ENCODE results near the gene SPP2.

Gene SPP2

DNA sequence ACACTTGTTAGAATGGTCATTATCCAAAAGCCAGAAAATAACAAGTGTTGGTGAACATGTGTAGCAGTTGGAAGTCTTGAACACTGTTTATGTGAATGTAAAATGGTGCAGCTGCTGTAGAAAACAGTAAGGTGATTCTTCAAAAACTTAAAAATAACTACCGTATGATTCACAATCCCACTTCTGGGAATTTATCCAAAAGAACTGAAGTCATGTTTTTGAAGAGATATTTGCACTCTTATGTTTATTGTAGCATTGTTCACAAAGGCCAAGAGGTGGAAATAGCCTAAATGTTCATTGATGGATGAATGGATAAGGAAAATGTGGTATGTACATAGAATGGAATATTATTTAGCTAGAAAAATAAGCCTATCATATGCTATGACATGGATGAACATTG lies 6.3 kb upstream of the SPP2 start:
- FAIRE-seq = no peak

DNA sequence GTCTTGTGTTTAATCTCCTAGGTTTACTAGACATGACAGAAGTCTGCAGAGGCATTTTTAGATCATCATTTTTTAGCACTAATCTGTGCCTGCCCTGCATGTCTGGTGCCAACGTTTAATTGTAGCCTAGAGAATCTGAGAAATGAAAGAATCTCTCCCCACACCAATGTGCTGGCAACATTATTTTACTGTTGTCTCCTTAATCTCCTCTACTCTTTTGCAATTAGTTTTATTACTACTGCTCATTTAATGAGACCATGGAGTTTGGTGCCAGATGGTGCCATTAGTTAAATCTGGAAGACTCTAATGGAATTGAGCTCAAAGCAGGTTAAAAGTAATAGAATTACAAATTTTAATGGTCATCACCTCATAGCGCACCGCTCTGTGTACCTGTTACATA lies 4.0 kb upstream of the SPP2 start:
- no peak for FAIRE-seq

GRCh38 chr2:234047361-234047760 lies 3.1 kb upstream of the SPP2 start:
- FAIRE-seq = no peak

- no peak for FAIRE-seq
Measured at GRCh38 chr2:234048049-234048448, 2.5 kb upstream of the SPP2 start.

DNA sequence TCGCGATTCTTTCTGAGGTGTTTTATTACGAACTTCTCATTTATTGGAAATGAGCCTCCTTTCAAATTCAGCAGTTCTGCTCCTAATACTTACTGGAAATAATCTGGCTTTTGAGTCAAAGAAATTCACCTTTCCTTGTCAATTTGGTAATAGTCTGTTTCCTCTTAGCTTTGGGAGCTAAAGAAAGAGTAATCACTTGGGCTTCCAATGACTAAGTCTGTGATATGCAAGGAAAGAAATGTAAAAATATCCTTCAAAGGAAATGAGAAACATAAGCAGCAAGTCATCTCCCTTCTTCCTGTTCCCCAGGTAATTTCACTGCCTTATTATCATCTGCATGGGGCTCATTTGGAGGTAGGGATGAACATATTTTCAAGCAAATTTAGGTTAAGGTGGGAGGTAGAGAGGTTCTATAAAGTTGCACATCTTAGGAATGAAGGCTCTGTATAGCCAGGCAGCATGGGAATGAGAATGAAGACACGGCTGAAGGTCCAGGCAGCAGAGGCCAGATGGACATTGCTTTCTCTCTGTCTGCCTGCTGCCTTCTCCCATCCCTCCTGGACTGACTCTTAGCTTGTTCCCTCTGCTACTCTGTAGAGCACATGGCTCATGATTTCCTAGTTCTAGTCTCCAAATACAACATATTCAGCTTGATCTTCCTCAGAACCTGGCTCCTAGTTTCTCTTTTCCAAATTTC lies 1.0 kb downstream of the SPP2 start:
- FAIRE-seq = no peak

DNA sequence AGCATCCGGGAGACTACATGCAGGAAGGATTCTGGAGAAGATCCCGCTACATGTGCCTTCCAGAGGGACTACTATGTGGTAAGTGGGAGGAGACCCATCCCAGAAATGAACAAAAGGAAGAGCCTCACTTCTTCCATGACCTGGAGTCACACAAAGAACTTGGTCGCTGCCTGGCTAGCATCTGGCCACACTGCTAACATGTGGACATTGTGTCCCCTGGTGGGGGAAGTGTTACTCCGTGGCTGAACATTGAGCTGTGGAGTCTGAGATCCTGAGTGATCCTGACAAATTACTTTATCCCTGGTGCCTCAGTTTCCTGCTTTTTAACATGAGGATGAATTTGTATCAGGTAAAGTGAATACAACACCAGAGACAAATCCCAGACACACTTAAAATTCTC lies 8.4 kb downstream of the SPP2 start:
- no peak for FAIRE-seq

DNA sequence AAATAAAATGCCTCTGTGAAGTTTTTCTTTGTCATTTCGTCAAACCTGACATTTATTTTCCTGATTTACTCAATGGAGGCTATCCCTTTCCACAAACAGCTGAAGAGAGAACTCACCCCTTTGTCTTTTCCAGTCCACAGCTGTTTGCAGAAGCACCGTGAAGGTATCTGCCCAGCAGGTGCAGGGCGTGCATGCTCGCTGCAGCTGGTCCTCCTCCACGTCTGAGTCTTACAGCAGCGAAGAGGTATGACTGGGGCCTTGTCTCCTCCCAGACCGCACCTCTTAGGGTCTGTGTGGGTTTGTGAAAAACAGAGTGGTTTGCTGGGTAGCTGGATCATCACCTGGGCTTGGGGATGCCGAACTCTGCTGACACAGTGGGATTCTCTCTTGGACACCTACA lies 9.7 kb downstream of the SPP2 start:
- no peak for FAIRE-seq

DNA sequence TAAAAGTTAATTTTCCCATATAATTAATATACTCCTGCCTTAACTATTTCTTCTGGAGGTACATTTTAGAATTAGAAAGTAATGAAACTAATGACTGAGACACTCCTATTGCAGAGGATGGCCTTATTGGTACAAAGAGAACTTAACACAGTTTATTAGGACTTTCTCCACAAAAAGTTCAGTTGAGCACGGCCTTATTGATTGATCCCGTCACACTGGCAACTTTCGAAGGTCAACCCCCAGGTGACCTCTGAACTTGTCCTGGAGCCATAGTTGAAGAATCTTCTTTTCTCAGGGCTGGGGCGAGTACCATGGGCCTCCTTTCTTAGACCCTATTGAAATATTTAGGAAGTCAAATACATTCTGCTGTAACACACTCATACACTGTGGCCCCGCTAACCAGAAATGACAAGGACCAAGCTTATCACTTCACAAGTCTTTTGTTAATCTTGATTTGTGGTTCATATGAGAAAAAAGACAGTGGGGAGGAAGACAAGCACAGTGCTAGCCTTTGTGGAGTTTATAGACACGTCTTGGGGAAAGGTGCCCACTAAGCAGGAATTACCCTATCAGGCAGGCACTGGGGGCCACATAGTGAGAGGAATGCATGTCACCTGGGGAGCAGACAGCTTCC lies 11.2 kb downstream of the SPP2 start:
- FAIRE-seq = no peak

- no peak for FAIRE-seq
Measured at GRCh38 chr2:234066587-234066986, 16.1 kb downstream of the SPP2 start.

DNA sequence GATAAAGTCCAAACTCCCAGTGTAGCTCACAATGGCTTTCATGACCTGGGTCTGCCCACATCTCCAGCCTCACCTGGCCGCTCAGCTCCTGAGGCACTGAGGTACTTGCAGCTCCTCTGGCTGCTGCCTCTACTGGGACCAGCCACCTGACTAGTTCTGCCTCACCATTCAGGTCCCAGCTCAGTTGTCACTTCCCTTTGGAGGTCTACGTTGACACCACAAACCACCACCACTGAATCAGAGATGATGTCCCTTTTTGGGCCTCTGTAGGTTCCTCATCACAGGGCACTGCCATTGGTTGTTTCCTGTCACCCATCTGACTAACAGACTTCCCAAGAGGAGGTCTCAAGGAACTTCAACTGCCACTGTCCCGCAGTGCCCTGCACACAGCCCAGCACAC lies 21.2 kb downstream of the SPP2 start:
- FAIRE-seq = no peak

- no peak for FAIRE-seq
Measured at GRCh38 chr2:234072454-234072853, 22.0 kb downstream of the SPP2 start.

DNA sequence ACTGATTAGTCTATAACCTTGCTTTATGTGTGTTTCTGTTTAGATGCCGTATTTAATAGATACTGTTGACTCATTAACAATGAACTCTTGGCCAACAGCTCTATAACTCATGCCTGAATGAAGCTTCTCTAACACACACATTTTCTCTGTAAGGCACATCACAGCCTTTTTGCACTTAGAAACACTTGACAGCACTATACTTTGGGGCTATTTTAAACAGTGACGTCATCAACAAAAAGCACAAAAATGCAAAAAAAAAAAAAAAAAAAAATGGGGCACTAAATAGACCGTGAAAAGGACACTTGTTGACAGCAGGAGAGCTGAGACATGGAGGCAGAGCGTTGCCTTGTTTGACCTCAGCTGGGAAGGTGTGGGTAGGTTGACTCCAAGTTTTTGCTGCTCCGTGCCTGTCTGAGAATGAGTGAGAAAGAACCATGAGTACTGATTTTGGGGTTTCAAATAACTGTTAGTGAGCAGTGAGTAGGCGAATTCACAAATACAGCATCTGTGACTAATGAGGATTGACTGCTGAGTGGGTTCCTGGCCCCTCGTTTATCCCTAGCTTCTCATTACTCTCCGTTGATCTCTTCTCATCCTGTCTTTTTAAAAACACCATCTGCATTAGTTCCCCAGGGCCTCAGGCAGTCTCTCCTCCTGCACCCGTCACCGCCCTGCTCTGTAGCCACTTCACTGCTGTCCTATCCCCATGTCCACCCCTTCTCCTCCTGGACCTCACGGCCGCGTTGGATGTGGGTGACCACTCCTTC lies 24.4 kb downstream of the SPP2 start:
- FAIRE-seq = no peak

GRCh38 chr2:234075518-234075915 lies 25.0 kb downstream of the SPP2 start:
- FAIRE-seq = no peak

DNA sequence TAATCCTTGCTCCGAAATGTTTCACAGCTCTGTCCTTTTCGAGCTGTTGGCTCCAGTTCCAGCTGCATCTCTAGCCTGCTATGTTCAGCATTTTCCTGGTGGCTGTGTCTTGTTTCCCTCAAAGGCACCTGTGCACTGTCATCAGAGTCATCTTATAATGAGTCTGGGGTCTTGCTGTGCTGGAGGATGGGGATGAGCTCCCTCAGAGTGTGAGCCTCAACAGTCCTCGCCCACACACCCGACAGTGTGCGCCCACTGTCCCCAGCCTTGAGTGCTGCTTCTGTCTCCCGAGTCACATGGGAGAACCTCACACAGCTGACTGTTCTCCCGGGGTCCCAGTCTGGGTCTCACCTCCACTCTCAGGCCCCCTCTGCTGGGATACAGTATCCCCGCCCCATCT lies 25.4 kb downstream of the SPP2 start:
- no peak for FAIRE-seq

DNA sequence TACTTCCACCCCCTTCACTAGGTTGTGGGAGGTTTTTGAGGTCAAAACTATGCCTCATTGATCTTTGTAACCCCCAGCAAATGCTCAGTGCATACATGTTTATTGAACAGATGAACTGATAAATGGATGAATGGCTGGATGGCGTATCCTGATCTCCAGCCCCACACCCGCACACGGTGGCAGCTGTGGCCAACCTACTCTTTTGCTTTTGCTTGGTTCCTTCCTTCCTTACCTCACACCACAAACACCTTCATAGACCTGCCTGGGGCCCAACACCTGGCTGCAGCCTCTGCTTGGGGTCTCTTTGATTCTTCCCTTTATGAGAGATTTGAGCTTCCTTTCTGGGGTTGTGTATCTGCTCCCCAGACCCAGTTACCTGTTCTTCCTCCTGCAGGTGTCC lies 25.9 kb downstream of the SPP2 start:
- FAIRE-seq = no peak

- FAIRE-seq = no peak
Measured at GRCh38 chr2:234078129-234078528, 27.6 kb downstream of the SPP2 start.

- FAIRE-seq = no peak
Measured at GRCh38 chr2:234081970-234082822, 31.7 kb downstream of the SPP2 start.

DNA sequence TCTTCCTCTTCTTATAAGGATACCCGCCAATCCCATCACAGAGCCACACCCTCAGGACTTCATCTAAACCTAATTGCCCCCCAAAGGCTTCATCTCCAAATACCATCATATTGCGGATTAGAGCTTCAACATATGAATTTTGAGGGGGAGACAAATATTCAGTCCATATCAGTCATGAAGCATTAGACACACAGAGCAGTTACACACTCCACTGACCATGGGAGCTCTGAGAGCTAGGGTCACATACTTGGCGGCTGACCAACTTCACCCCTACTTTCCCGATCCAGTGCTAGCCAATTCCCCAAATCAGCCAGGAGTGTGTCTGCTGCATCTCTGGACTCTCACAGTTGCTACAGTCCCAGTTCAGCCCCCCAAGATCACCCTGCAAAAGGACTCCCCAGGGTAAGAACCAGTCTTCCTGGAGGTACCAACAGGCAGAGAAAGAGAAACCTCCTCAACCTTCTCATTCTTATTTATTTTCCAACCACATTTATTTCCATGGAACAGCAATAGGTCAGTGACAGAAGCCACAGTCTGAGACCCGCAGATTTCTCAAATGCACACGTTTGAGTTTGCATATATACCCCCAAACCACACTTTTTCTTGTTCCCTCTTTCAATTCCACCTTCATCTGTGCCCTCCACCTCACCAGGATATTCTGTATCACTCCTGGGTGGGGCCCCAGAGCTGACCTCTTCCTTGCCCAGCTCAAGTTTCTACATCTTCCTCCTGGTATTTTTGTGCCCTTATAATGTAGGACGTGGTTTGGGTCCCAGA lies 33.3 kb downstream of the SPP2 start:
- no peak for FAIRE-seq

DNA sequence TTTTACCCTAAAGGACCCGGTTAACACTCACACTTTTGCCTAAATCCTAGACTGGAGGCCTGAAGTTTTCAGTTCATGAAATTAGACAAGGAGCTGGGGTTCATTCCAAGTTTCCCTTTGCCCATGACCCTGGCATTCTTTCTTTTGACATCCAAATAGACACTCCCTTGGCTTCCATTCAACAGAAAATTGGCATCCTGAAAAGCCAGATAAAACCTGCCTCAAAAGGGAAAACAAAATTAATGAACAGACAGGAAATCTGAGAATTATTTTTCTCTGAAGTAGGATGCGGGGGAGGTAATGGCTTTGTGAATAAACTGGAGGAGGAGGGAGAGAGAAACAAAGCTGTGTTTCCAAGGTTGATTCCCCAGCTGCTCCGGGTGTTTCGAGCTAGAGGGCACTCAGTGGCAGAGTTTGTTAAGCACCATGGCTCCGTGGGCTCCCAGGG lies 41.0 kb downstream of the SPP2 start:
- no peak for FAIRE-seq

DNA sequence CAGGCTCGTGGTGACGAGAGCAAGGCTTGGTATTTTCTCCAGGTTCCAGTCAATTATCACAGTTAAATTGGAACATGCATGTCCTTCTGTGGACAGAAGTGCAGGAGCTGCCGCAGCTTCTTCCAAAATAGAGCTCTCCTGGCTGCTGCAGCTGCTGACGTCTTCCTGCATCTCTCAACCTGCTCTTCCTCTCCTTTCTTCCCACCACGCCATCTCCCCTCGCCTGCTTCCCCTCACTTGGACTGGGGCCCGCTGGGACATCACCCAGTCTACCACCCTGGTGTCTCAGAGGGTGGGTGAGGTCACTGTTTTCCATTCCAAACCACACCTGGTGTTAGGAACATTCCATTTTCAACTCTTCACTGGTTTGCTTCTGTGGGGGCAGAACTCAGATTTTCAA lies 41.4 kb downstream of the SPP2 start:
- FAIRE-seq = no peak

DNA sequence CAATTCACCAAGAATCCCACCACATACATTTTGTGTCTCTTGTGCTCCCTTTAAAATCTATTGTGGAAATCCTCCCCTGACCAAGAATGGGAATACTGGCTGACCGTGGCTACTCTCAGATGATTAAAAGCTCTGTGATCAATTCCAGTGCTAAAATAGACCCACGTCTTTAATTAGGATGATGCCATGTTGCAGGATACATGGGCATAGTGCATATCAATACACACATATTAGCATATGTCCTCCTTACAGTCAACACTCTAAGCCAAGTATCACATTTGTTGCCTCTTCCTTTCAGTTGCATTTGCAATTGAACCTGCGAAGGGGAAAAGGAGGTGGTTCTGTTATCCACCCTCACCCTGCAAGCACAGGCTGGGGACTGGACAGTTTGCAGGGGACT lies 41.8 kb downstream of the SPP2 start:
- FAIRE-seq = no peak

DNA sequence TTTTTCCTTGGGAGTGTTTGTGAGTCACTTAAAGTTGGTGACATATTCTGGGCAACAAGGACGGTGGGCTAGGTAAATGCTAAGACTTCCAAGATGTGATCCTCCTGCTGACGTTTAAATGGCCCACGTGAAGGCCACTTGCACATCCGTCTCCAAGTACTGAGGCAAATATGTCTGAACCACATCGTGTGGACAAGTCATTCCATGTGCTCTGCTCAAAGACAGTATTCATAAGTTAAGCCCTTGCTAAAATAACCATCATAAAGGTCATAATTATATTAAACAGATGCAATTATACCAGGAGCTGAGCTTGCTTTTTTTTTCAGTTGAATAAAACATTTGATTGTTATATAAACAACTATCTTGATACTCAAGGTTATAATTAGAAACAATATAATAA lies 44.8 kb downstream of the SPP2 start:
- no peak for FAIRE-seq
